ENCODE data around the gene ZNF618. TPM values are rescaled to one million over a fixed set of nuclear protein-coding genes. Genes with fewer than 3 reads are reported as not detected.
A peak's percentile ranks its signal among the peaks of the same experiment; 100 is the strongest.

ZNF618 gene
- total RNA-seq, 1 experiment from 2014 or later, result 1.8 TPM

DNA sequence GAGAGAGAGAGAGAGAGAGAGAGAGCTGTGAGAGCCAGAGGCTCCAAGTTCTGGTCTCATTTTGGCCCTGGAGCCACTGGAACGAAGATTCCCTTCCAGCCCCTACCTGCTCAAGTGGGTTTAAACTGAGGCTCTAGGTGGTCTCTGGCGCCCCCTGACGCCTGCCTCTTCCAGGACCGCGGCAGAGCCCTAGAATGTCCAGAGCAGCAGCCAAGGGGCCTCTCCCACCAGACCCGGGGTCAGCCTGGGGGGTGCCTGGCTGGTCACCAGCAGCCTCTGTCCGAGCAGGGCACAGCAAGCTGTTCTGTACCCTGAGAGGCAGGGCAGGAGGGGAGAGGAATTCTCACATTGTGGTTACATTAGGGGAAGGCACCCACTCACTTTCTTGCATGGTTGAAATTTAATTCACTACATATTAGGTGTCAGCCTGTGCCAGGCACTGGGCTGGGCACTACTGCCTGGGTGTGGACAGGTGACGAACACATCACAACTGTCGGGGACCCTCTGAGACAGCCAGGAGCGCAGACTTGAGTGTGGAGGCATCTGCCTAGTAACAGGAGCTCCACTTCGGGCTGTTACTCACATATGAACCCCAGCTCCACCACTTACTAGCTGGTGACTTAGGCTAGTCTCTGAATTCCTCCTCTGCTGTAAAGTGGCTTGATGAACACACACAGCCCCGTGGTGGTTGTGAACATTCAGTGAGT lies 157.4 kb downstream of the ZNF618 start:
- no peak overlapping the region for H3K27ac ChIP-seq (ENCODE audit: low read length)
- intact Hi-C loops (cut with micrococcal nuclease; ENCODE audit: unreplicated experiment), result loop anchor here (5.0 to 10.0 kb wide), 2 partner anchors 156 to 219 kb away; partner anchors contain the start of gene ZNF618
- CTCF ChIA-PET, result interaction anchor here (0.6 kb wide), 1 partner anchor 550 kb away, joined by 6 read pairs; no protein-coding TSS in a partner anchor
- TF ChIP-seq TCF7L2 (IDR thresholded peaks at IDR 0.05; ENCODE audit: low read depth, low read length), result no peak
- TF ChIP-seq, protein P1, sequence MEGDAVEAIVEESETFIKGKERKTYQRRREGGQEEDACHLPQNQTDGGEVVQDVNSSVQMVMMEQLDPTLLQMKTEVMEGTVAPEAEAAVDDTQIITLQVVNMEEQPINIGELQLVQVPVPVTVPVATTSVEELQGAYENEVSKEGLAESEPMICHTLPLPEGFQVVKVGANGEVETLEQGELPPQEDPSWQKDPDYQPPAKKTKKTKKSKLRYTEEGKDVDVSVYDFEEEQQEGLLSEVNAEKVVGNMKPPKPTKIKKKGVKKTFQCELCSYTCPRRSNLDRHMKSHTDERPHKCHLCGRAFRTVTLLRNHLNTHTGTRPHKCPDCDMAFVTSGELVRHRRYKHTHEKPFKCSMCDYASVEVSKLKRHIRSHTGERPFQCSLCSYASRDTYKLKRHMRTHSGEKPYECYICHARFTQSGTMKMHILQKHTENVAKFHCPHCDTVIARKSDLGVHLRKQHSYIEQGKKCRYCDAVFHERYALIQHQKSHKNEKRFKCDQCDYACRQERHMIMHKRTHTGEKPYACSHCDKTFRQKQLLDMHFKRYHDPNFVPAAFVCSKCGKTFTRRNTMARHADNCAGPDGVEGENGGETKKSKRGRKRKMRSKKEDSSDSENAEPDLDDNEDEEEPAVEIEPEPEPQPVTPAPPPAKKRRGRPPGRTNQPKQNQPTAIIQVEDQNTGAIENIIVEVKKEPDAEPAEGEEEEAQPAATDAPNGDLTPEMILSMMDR (IDR thresholded peaks at IDR 0.05), result peak; percentile 66
- no peaks in the 10 kb centered on the region for H3K9me3 ChIP-seq (ENCODE audit: control insufficient read depth, insufficient read depth, low read depth, low read length)
- ATAC-seq (peak; percentile 76), DNase-seq (ENCODE audit: low read depth, low spot score) (no peak)
- H3K36me3 ChIP-seq (ENCODE audit: control insufficient read depth, insufficient read depth, low read length), result no peaks in the 10 kb centered on the region
- H3K4me1 ChIP-seq (ENCODE audit: control insufficient read depth, insufficient read depth, low read length), result no peaks in the 10 kb centered on the region
- no peaks in the 10 kb centered on the region for H3K27me3 ChIP-seq (ENCODE audit: control insufficient read depth, insufficient read depth, low read length)
- in situ Hi-C loops (cut with HindIII; ENCODE audit: low pct_unique_long_range_greater_than_20kb, low sequenced_read_pairs), result no loop called here
- H3K4me3 ChIP-seq (ENCODE audit: low read depth in 2 of 2, low read length in 2 of 2), result no peak overlapping the region
- no TSS peak for BruUV-seq (replicated peaks)
- POLR2A ChIA-PET, result interaction anchor here (0.5 kb wide), 1 partner anchor 295 kb away, joined by 3 read pairs; no protein-coding TSS in a partner anchor

- H3K9me3 ChIP-seq (ENCODE audit: control insufficient read depth, insufficient read depth, low read depth, low read length), result no peaks in the 10 kb centered on the region
- BruUV-seq (replicated peaks), result no TSS peak
- POLR2A ChIA-PET, result interaction anchor here (0.5 kb wide), 1 partner anchor 295 kb away, joined by 3 read pairs; no protein-coding TSS in a partner anchor
- CTCF ChIA-PET, result interaction anchor here (0.6 kb wide), 1 partner anchor 550 kb away, joined by 6 read pairs; no protein-coding TSS in a partner anchor
- H3K27me3 ChIP-seq (ENCODE audit: control insufficient read depth, insufficient read depth, low read length), result no peaks in the 10 kb centered on the region
- intact Hi-C loops (cut with micrococcal nuclease; ENCODE audit: unreplicated experiment) (loop anchor here (5.0 to 10.0 kb wide), 2 partner anchors 157 to 219 kb away; partner anchors contain the start of gene ZNF618), in situ Hi-C loops (cut with HindIII; ENCODE audit: low pct_unique_long_range_greater_than_20kb, low sequenced_read_pairs) (no loop called here)
- no peak overlapping the region for H3K4me3 ChIP-seq (ENCODE audit: low read depth in 2 of 2, low read length in 2 of 2)
- H3K27ac ChIP-seq (ENCODE audit: low read length), result no peak overlapping the region
- no peak for ATAC-seq
- no peak for TF ChIP-seq REST (IDR thresholded peaks at IDR 0.05; ENCODE audit: insufficient read depth in 1 of 2, low read depth in 2 of 2, low read length in 1 of 2)
- H3K36me3 ChIP-seq (ENCODE audit: control insufficient read depth, insufficient read depth, low read length), result no peaks in the 10 kb centered on the region
- no peak for DNase-seq (ENCODE audit: low read depth, low spot score)
- no peaks in the 10 kb centered on the region for H3K4me1 ChIP-seq (ENCODE audit: control insufficient read depth, insufficient read depth, low read length)
Observed at GRCh38 chr9:114034196-114034595, 158.1 kb downstream of the ZNF618 start.

GRCh38 chr9:114034661-114035062 lies 158.6 kb downstream of the ZNF618 start:
- DNase-seq (ENCODE audit: low read depth, low spot score), result no peak
- no peak for ATAC-seq
- CTCF ChIA-PET, result no interaction called here
- TF ChIP-seq, protein P1 (IDR thresholded peaks at IDR 0.05), result no peak
- TF ChIP-seq SIN3A (IDR thresholded peaks at IDR 0.05; ENCODE audit: borderline replicate concordance, insufficient read depth, low read depth, low read length) (no peak), TCF7L2 (IDR thresholded peaks at IDR 0.05; ENCODE audit: low read depth, low read length) (no peak), REST (IDR thresholded peaks at IDR 0.05; ENCODE audit: insufficient read depth in 1 of 2, low read depth in 2 of 2, low read length in 1 of 2) (no peak), POLR2AphosphoS5 (IDR thresholded peaks at IDR 0.05; ENCODE audit: low read depth, low read length) (no peak)
- Histone ChIP-seq H3K36me3 (ENCODE audit: control insufficient read depth, insufficient read depth, low read length) (no peaks in the 10 kb centered on the region), H3K4me1 (ENCODE audit: control insufficient read depth, insufficient read depth, low read length) (no peaks in the 10 kb centered on the region), H3K27ac (ENCODE audit: low read length) (no peak overlapping the region), H3K4me3 (ENCODE audit: low read depth in 2 of 2, low read length in 2 of 2) (no peak overlapping the region), H3K27me3 (ENCODE audit: control insufficient read depth, insufficient read depth, low read length) (no peaks in the 10 kb centered on the region), H3K9me3 (ENCODE audit: control insufficient read depth, insufficient read depth, low read depth, low read length) (no peaks in the 10 kb centered on the region)
- POLR2A ChIA-PET, result no interaction called here
- intact Hi-C loops (cut with micrococcal nuclease; ENCODE audit: unreplicated experiment), result loop anchor here (5.0 to 10.0 kb wide), 2 partner anchors 157 to 220 kb away; partner anchors contain the start of gene ZNF618
- in situ Hi-C loops (cut with HindIII; ENCODE audit: low pct_unique_long_range_greater_than_20kb, low sequenced_read_pairs), result no loop called here
- no TSS peak for BruUV-seq (replicated peaks)

Data from Panc1 (cell line).